ENCODE measurements around the gene PITHD1. TPM values are rescaled to one million over a fixed set of nuclear protein-coding genes. Genes with fewer than 3 reads are reported as not detected.

Gene PITHD1
- total RNA-seq, 3 donors from 2014 or later (not counting 1 experiment from before 2014, with no cell fraction given): 73.2 to 84.1 (median 77.7) TPM

GRCh38 chr1:23743287-23744152 lies 34.7 kb upstream of the PITHD1 start, which contains the start of gene ELOA:
TSS of gene ELOA (plus strand) at chr1:23743471. CDS start at chr1:23743504, 33 bp downstream.
- no peaks in the 10 kb centered on the region for H3K9me3 Mint-ChIP-seq
- H3K27me3 ChIP-seq (ENCODE audit: control insufficient read depth, insufficient read depth, low read length): no peaks in the 10 kb centered on the region
- peak within 1 kb of the TSS; percentile 86 to 88 for H3K27ac Mint-ChIP-seq
- ATAC-seq (peak; percentile 95 to 96 (median 96)), DNase-seq (peak; percentile 73 to 90)
- H3K27ac ChIP-seq (ENCODE audit: low read length): peak within 1 kb of the TSS; percentile 78
- H3K36me3 ChIP-seq (ENCODE audit: control insufficient read depth, insufficient read depth, low read length): no peaks in the 10 kb centered on the region
- no peaks in the 10 kb centered on the region for H3K36me3 Mint-ChIP-seq
- TF ChIP-seq CTCF (IDR thresholded peaks at IDR 0.05): no peak
- intact Hi-C loops (cut with micrococcal nuclease): no loop called here
- H3K4me1 ChIP-seq (ENCODE audit: control insufficient read depth, insufficient read depth, low read length): peaks cover 16% of the 10 kb centered on the region
- H3K4me3 Mint-ChIP-seq: peak within 1 kb of the TSS; percentile 94
- peak within 1 kb of the TSS; percentile 71 for H3K4me3 ChIP-seq (ENCODE audit: low read length)
- H3K27me3 Mint-ChIP-seq (ENCODE audit: low read depth in 2 of 2): no peaks in the 10 kb centered on the region
- peaks cover 45 to 51% of the 10 kb centered on the region in 2 donors for H3K4me1 Mint-ChIP-seq
- H3K9me3 ChIP-seq (ENCODE audit: control insufficient read depth, insufficient read depth, low read length): no peaks in the 10 kb centered on the region
- WGBS (ENCODE audit: insufficient coverage): under 1% methylated on average over 119 of the region's 119 CpGs

GRCh38 chr1:23745515-23745914 lies 32.7 kb upstream of the PITHD1 start:
- Mint-ChIP-seq H3K27me3 (ENCODE audit: low read depth in 2 of 2) (no peaks in the 10 kb centered on the region), H3K4me3 (peak overlapping the region; percentile 90), H3K4me1 (peaks cover 53 to 57% of the 10 kb centered on the region in 2 donors), H3K27ac (peak overlapping the region in 1 of 2 donors; percentile 86), H3K9me3 (no peaks in the 10 kb centered on the region), H3K36me3 (peaks cover under 1% of the 10 kb centered on the region)
- Histone ChIP-seq H3K27me3 (ENCODE audit: control insufficient read depth, insufficient read depth, low read length) (no peaks in the 10 kb centered on the region), H3K27ac (ENCODE audit: low read length) (no peak overlapping the region), H3K4me3 (ENCODE audit: low read length) (no peak overlapping the region), H3K9me3 (ENCODE audit: control insufficient read depth, insufficient read depth, low read length) (no peaks in the 10 kb centered on the region), H3K4me1 (ENCODE audit: control insufficient read depth, insufficient read depth, low read length) (peaks cover 16% of the 10 kb centered on the region), H3K36me3 (ENCODE audit: control insufficient read depth, insufficient read depth, low read length) (peaks cover 8% of the 10 kb centered on the region)
- no peak for ATAC-seq
- intact Hi-C loops (cut with micrococcal nuclease): no loop called here
- 78% methylated on average over 1 of the region's 1 CpG for WGBS (ENCODE audit: insufficient coverage)
- peak; percentile 18 for TF ChIP-seq CTCF (IDR thresholded peaks at IDR 0.05)
- peak in 1 of 2 donors; percentile 58 for DNase-seq

- WGBS (ENCODE audit: insufficient coverage): 83% methylated on average over 3 of the region's 3 CpGs
- DNase-seq: no peak
- no peak for TF ChIP-seq CTCF (IDR thresholded peaks at IDR 0.05)
These were observed 30.2 kb upstream of the PITHD1 start for GRCh38 chr1:23748016-23748415.

More at GRCh38 chr1:23748016-23748415, 30.2 kb upstream of the PITHD1 start:
- Histone ChIP-seq H3K27me3 (ENCODE audit: control insufficient read depth, insufficient read depth, low read length) (no peaks in the 10 kb centered on the region), H3K4me3 (ENCODE audit: low read length) (no peak overlapping the region), H3K9me3 (ENCODE audit: control insufficient read depth, insufficient read depth, low read length) (no peaks in the 10 kb centered on the region), H3K36me3 (ENCODE audit: control insufficient read depth, insufficient read depth, low read length) (peaks cover 31% of the 10 kb centered on the region), H3K27ac (ENCODE audit: low read length) (no peak overlapping the region), H3K4me1 (ENCODE audit: control insufficient read depth, insufficient read depth, low read length) (peaks cover 11% of the 10 kb centered on the region)
- Mint-ChIP-seq H3K9me3 (no peaks in the 10 kb centered on the region), H3K36me3 (peaks cover 13% of the 10 kb centered on the region), H3K27me3 (ENCODE audit: low read depth in 2 of 2) (no peaks in the 10 kb centered on the region), H3K27ac (peak overlapping the region in 1 of 2 donors; percentile 19), H3K4me3 (no peak overlapping the region), H3K4me1 (peaks cover 49 to 52% of the 10 kb centered on the region in 2 donors)
- intact Hi-C loops (cut with micrococcal nuclease): no loop called here
- ATAC-seq: no peak
